GM10266 (cell line): ENCODE results near the gene SHANK1.
A peak's percentile ranks its signal among the peaks of the same experiment; 100 is the strongest.

Experiments used
- DNase-seq: peaks from one replicate; pipeline ENCODE4 v3.0.0; 2012; ENCODE audit errors: extremely low spot score
- TF ChIP-seq, protein P1 (sequence below): IDR thresholded peaks from 2 replicates; pipeline ENCODE4 v1.5.1; 2012; ENCODE audit warnings: mild to moderate bottlenecking, low read depth; ENCODE audit not compliant: control insufficient read depth, insufficient read depth; ENCODE audit errors: missing control alignments

Gene SHANK1

GRCh38 chr19:50706387-50706786, 13.2 kb downstream of the SHANK1 start:
- TF ChIP-seq, protein P1, sequence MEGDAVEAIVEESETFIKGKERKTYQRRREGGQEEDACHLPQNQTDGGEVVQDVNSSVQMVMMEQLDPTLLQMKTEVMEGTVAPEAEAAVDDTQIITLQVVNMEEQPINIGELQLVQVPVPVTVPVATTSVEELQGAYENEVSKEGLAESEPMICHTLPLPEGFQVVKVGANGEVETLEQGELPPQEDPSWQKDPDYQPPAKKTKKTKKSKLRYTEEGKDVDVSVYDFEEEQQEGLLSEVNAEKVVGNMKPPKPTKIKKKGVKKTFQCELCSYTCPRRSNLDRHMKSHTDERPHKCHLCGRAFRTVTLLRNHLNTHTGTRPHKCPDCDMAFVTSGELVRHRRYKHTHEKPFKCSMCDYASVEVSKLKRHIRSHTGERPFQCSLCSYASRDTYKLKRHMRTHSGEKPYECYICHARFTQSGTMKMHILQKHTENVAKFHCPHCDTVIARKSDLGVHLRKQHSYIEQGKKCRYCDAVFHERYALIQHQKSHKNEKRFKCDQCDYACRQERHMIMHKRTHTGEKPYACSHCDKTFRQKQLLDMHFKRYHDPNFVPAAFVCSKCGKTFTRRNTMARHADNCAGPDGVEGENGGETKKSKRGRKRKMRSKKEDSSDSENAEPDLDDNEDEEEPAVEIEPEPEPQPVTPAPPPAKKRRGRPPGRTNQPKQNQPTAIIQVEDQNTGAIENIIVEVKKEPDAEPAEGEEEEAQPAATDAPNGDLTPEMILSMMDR: no peak

DNA sequence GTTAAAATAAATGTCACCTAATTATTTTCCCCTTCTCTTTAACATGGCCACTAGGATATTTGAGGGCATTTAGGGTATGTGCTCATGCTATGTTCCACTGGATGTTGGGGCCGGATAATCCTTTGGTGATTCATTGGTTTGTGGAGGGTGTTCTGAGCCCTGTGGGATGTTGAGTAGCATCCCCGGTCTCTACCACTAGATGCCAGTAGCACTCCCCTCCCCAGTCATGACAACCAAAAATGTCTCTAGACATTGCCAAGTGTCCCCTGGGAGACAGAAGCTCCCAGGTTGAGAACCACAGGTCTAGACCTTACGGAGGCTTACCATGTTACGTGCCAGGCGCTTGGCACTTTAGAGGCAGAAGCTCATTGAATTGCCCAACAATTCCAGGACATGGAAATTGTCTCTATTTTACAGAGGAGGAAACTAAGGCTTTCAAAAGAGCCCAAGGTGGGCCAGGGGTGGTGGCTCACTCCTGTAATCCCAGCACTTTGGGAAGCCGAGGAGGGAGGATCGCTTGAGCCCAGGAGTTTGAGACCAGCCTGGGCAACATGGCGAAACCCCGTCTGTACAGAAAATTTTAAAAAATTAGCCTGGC, 14.1 kb downstream of the SHANK1 start:
- DNase-seq: peak; percentile 85
- TF ChIP-seq, protein P1: peak; percentile 61

More at GRCh38 chr19:50706387-50706786, 13.2 kb downstream of the SHANK1 start:
- no peak for DNase-seq

- TF ChIP-seq, protein P1: no peak
- DNase-seq: no peak
Observed at GRCh38 chr19:50703915-50704796, 15.4 kb downstream of the SHANK1 start.

DNA sequence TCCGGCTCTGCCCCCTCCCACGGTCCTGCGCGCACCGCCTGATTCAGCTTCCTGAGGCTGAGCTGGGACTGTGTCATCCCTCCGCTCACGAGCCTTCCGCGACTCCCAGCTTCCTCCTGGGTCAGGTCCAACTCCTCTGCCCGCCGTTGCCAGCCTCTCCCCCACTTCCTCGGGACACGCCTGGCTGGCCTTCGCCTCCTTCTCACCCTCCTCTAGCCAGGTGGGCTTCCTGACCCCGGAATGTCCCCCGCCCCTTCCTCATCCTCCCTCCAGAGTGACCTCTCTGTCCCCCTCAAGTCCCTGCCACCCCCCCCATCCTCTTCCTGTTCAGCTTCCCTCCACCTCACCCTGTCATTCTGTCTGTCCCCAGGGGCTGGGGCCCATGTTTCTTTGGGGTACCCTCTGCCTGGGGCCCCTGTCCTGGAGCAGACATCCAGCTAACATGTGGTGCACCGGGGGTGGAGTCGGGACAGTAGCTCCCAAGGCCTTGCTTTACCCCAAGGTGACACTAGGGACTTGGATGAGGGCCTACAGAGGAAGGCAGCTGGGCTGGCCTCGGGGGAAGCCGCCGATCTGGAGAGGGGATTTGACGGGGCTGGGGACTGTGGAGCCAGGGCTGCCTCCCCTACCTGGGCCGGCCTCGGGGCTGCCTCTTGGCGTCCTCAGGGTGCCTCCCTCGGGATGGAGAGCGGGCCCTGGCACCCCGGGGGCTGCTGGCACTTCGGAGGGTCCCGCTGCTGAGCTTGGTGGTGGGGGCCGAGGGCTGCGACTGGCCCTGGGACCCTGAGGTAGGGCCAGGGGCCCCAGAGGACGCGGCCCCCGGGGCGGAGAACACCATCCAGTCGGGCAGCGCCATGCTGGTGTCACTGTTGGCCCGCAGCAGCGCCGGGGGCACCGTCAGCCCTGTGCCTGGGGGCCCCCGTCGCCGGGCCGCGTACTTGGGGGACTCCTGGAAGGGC, 16.5 kb downstream of the SHANK1 start:
- TF ChIP-seq, protein P1: no peak
- DNase-seq: no peak

- TF ChIP-seq, protein P1: no peak
- no peak for DNase-seq
Observed at GRCh38 chr19:50702158-50702870, 17.3 kb downstream of the SHANK1 start.

GRCh38 chr19:50701367-50701985, 18.1 kb downstream of the SHANK1 start:
- TF ChIP-seq, protein P1: no peak
- DNase-seq: no peak
